Measurements from ENCODE around the gene BARX2.

Gene BARX2

GRCh38 chr11:129435499-129436245 lies 60.0 kb downstream of the BARX2 start:
- Mint-ChIP-seq H3K4me1 (no peaks in the 10 kb centered on the region), H3K9me3 (peaks cover 14% of the 10 kb centered on the region), H3K4me3 (no peak overlapping the region), H3K27me3 (peaks cover 10% of the 10 kb centered on the region), H3K36me3 (ENCODE audit: insufficient read depth) (no peaks in the 10 kb centered on the region), H3K27ac (ENCODE audit: low read depth) (no peak overlapping the region)
- DNase-seq (ENCODE audit: low spot score in 2 of 2) (no peak), ATAC-seq (replicated peaks; ENCODE audit: extremely low read depth, poor library complexity, severe bottlenecking) (no peak)

GRCh38 chr11:129436573-129436972 lies 60.9 kb downstream of the BARX2 start:
- DNase-seq (ENCODE audit: low spot score in 2 of 2): no peak
- H3K27ac Mint-ChIP-seq (ENCODE audit: low read depth): no peak overlapping the region
- peaks cover 14% of the 10 kb centered on the region for H3K9me3 Mint-ChIP-seq
- H3K4me1 Mint-ChIP-seq: no peaks in the 10 kb centered on the region
- H3K36me3 Mint-ChIP-seq (ENCODE audit: insufficient read depth): no peaks in the 10 kb centered on the region
- no peak overlapping the region for H3K4me3 Mint-ChIP-seq
- peaks cover 10% of the 10 kb centered on the region for H3K27me3 Mint-ChIP-seq
- no peak for ATAC-seq (replicated peaks; ENCODE audit: extremely low read depth, poor library complexity, severe bottlenecking)

GRCh38 chr11:129440028-129440713 lies 64.5 kb downstream of the BARX2 start:
- H3K27me3 Mint-ChIP-seq: no peaks in the 10 kb centered on the region
- no peak overlapping the region for H3K27ac Mint-ChIP-seq (ENCODE audit: low read depth)
- no peaks in the 10 kb centered on the region for H3K36me3 Mint-ChIP-seq (ENCODE audit: insufficient read depth)
- ATAC-seq (replicated peaks; ENCODE audit: extremely low read depth, poor library complexity, severe bottlenecking) (no peak), DNase-seq (ENCODE audit: low spot score in 2 of 2) (no peak)
- no peaks in the 10 kb centered on the region for H3K4me1 Mint-ChIP-seq
- peaks cover 5% of the 10 kb centered on the region for H3K9me3 Mint-ChIP-seq
- no peak overlapping the region for H3K4me3 Mint-ChIP-seq

- Mint-ChIP-seq H3K4me3 (no peak overlapping the region), H3K27ac (ENCODE audit: low read depth) (no peak overlapping the region), H3K36me3 (ENCODE audit: insufficient read depth) (no peaks in the 10 kb centered on the region), H3K4me1 (no peaks in the 10 kb centered on the region), H3K9me3 (peaks cover 5% of the 10 kb centered on the region), H3K27me3 (no peaks in the 10 kb centered on the region)
- ATAC-seq (replicated peaks; ENCODE audit: extremely low read depth, poor library complexity, severe bottlenecking) (no peak), DNase-seq (ENCODE audit: low spot score in 2 of 2) (no peak)
These were observed 66.5 kb downstream of the BARX2 start for GRCh38 chr11:129442171-129442570.

- H3K27me3 Mint-ChIP-seq: no peaks in the 10 kb centered on the region
- H3K36me3 Mint-ChIP-seq (ENCODE audit: insufficient read depth): no peaks in the 10 kb centered on the region
- no peak overlapping the region for H3K4me3 Mint-ChIP-seq
- peaks cover 5% of the 10 kb centered on the region for H3K9me3 Mint-ChIP-seq
- H3K4me1 Mint-ChIP-seq: no peaks in the 10 kb centered on the region
- DNase-seq (ENCODE audit: low spot score in 2 of 2) (no peak), ATAC-seq (replicated peaks; ENCODE audit: extremely low read depth, poor library complexity, severe bottlenecking) (no peak)
- H3K27ac Mint-ChIP-seq (ENCODE audit: low read depth): no peak overlapping the region
These were observed 67.6 kb downstream of the BARX2 start for GRCh38 chr11:129443276-129443675.

GRCh38 chr11:129444274-129444673 lies 68.6 kb downstream of the BARX2 start:
- no peak overlapping the region for H3K4me3 Mint-ChIP-seq
- H3K27me3 Mint-ChIP-seq: no peaks in the 10 kb centered on the region
- no peaks in the 10 kb centered on the region for H3K9me3 Mint-ChIP-seq
- H3K36me3 Mint-ChIP-seq (ENCODE audit: insufficient read depth): no peaks in the 10 kb centered on the region
- ATAC-seq (replicated peaks; ENCODE audit: extremely low read depth, poor library complexity, severe bottlenecking): no peak
- no peak overlapping the region for H3K27ac Mint-ChIP-seq (ENCODE audit: low read depth)
- no peaks in the 10 kb centered on the region for H3K4me1 Mint-ChIP-seq
- DNase-seq (ENCODE audit: low spot score in 2 of 2): no peak

- no peaks in the 10 kb centered on the region for H3K27me3 Mint-ChIP-seq
- DNase-seq (ENCODE audit: low spot score in 2 of 2): no peak
- no peaks in the 10 kb centered on the region for H3K36me3 Mint-ChIP-seq (ENCODE audit: insufficient read depth)
- H3K4me1 Mint-ChIP-seq: no peaks in the 10 kb centered on the region
- H3K9me3 Mint-ChIP-seq: no peaks in the 10 kb centered on the region
- no peak overlapping the region for H3K4me3 Mint-ChIP-seq
- no peak overlapping the region for H3K27ac Mint-ChIP-seq (ENCODE audit: low read depth)
- ATAC-seq (replicated peaks; ENCODE audit: extremely low read depth, poor library complexity, severe bottlenecking): no peak
These were observed 69.6 kb downstream of the BARX2 start for GRCh38 chr11:129445226-129445625.

GRCh38 chr11:129446572-129446971 lies 70.9 kb downstream of the BARX2 start:
- H3K4me1 Mint-ChIP-seq: no peaks in the 10 kb centered on the region
- H3K27ac Mint-ChIP-seq (ENCODE audit: low read depth): no peak overlapping the region
- ATAC-seq (replicated peaks; ENCODE audit: extremely low read depth, poor library complexity, severe bottlenecking) (no peak), DNase-seq (ENCODE audit: low spot score in 2 of 2) (no peak)
- no peak overlapping the region for H3K4me3 Mint-ChIP-seq
- H3K27me3 Mint-ChIP-seq: no peaks in the 10 kb centered on the region
- H3K36me3 Mint-ChIP-seq (ENCODE audit: insufficient read depth): no peaks in the 10 kb centered on the region
- H3K9me3 Mint-ChIP-seq: peaks cover 6% of the 10 kb centered on the region

GRCh38 chr11:129447654-129448239 lies 72.1 kb downstream of the BARX2 start:
- DNase-seq (ENCODE audit: low spot score in 2 of 2) (no peak), ATAC-seq (replicated peaks; ENCODE audit: extremely low read depth, poor library complexity, severe bottlenecking) (no peak)
- H3K27me3 Mint-ChIP-seq: no peaks in the 10 kb centered on the region
- H3K4me3 Mint-ChIP-seq: no peak overlapping the region
- no peaks in the 10 kb centered on the region for H3K36me3 Mint-ChIP-seq (ENCODE audit: insufficient read depth)
- no peaks in the 10 kb centered on the region for H3K4me1 Mint-ChIP-seq
- H3K9me3 Mint-ChIP-seq: peaks cover 6% of the 10 kb centered on the region
- H3K27ac Mint-ChIP-seq (ENCODE audit: low read depth): no peak overlapping the region

GRCh38 chr11:129451524-129451923 lies 75.9 kb downstream of the BARX2 start:
- ATAC-seq (replicated peaks; ENCODE audit: extremely low read depth, poor library complexity, severe bottlenecking): no peak
- H3K27ac Mint-ChIP-seq (ENCODE audit: low read depth): no peak overlapping the region
- no peak overlapping the region for H3K4me3 Mint-ChIP-seq
- no peaks in the 10 kb centered on the region for H3K36me3 Mint-ChIP-seq (ENCODE audit: insufficient read depth)
- H3K4me1 Mint-ChIP-seq: no peaks in the 10 kb centered on the region
- DNase-seq (ENCODE audit: low spot score in 2 of 2): no peak
- no peaks in the 10 kb centered on the region for H3K27me3 Mint-ChIP-seq
- peaks cover 6% of the 10 kb centered on the region for H3K9me3 Mint-ChIP-seq

- no peaks in the 10 kb centered on the region for H3K36me3 Mint-ChIP-seq (ENCODE audit: insufficient read depth)
- no peaks in the 10 kb centered on the region for H3K4me1 Mint-ChIP-seq
- no peak overlapping the region for H3K4me3 Mint-ChIP-seq
- no peak for ATAC-seq (replicated peaks; ENCODE audit: extremely low read depth, poor library complexity, severe bottlenecking)
- H3K27me3 Mint-ChIP-seq: no peaks in the 10 kb centered on the region
- DNase-seq (ENCODE audit: low spot score in 2 of 2): no peak
- H3K27ac Mint-ChIP-seq (ENCODE audit: low read depth): no peak overlapping the region
- H3K9me3 Mint-ChIP-seq: peaks cover 6% of the 10 kb centered on the region
These were observed 77.7 kb downstream of the BARX2 start for GRCh38 chr11:129453293-129453721.

- DNase-seq (ENCODE audit: low spot score in 2 of 2) (no peak), ATAC-seq (replicated peaks; ENCODE audit: extremely low read depth, poor library complexity, severe bottlenecking) (no peak)
- Mint-ChIP-seq H3K9me3 (peaks cover 6% of the 10 kb centered on the region), H3K36me3 (ENCODE audit: insufficient read depth) (no peaks in the 10 kb centered on the region), H3K4me3 (no peak overlapping the region), H3K27ac (ENCODE audit: low read depth) (no peak overlapping the region), H3K4me1 (no peaks in the 10 kb centered on the region), H3K27me3 (no peaks in the 10 kb centered on the region)
These were observed 79.5 kb downstream of the BARX2 start for GRCh38 chr11:129455101-129455500.
